DND-41 (cell line): ENCODE results near the gene MOCOS.
"Not testable (repeated sequence)": the region's sequence is repeated elsewhere in the genome, so short reads cannot be mapped to it uniquely, and the experiment has no call there.

Experiments used
- ATAC-seq: fragments of 200-7000 bp; cut with Tn5 transposase; 3 replicates; pipeline ENCODE4 v1.9.1; 2021; ENCODE audit warnings: low read depth; ENCODE audit not compliant: insufficient read depth
- DNase-seq: peaks from one replicate; pipeline ENCODE4 v3.0.0-alpha.2; 2020
- H2AFZ ChIP-seq: 2 replicates; pipeline ENCODE4 v1.6.0; 2012; ENCODE audit warnings: low read depth, low read length
- H3K27ac ChIP-seq: 2 replicates; pipeline ENCODE4 v1.5.1; 2012; ENCODE audit warnings: low read length, inconsistent platforms
- H3K27me3 ChIP-seq: fragments of 200-600 bp; sonication (generic); 2 replicates; pipeline ENCODE4 v1.6.0; 2012; ENCODE audit warnings: low read length, mild to moderate bottlenecking, inconsistent platforms; ENCODE audit not compliant: insufficient read depth, poor library complexity
- H3K36me3 ChIP-seq: 2 replicates; pipeline ENCODE4 v1.5.1; 2012; ENCODE audit warnings: low read length, inconsistent platforms; ENCODE audit not compliant: insufficient read depth
- H3K4me1 ChIP-seq: 2 replicates; pipeline ENCODE4 v1.5.1; 2012; ENCODE audit warnings: mild to moderate bottlenecking, low read length; ENCODE audit not compliant: insufficient read depth
- H3K4me2 ChIP-seq: 2 replicates; pipeline ENCODE4 v1.6.0; 2012; ENCODE audit warnings: mild to moderate bottlenecking, moderate library complexity, low read length, inconsistent platforms; ENCODE audit not compliant: insufficient read depth
- H3K4me3 ChIP-seq, 2 experiments: fragments of 200-600 bp in 1 of 2; shearing (Covaris generic) in 1 of 2; 2 replicates each; pipeline ENCODE4 v1.5.1; 2012 to 2016; ENCODE audit warnings: inconsistent platforms in 2 of 2, low read length in 2 of 2, mild to moderate bottlenecking in 2 of 2, low read depth in 1 of 2, moderate library complexity in 1 of 2
- H3K79me2 ChIP-seq: 2 replicates; pipeline ENCODE4 v1.6.0; 2012; ENCODE audit warnings: low read length, inconsistent platforms; ENCODE audit not compliant: insufficient read depth
- H3K9ac ChIP-seq: 2 replicates; pipeline ENCODE4 v1.6.0; 2012; ENCODE audit warnings: low read depth, mild to moderate bottlenecking, inconsistent platforms, low read length, moderate library complexity
- H3K9me3 ChIP-seq: 2 replicates; pipeline ENCODE4 v1.5.1; 2012; ENCODE audit warnings: low read length, moderate library complexity, mild to moderate bottlenecking, inconsistent platforms; ENCODE audit not compliant: insufficient read depth, severe bottlenecking
- H4K20me1 ChIP-seq: 2 replicates; pipeline ENCODE4 v1.6.0; 2012; ENCODE audit warnings: low read length; ENCODE audit not compliant: insufficient read depth
- EZH2 ChIP-seq: IDR thresholded peaks from 3 replicates; pipeline ENCODE4 v1.6.1; 2012; ENCODE audit warnings: borderline replicate concordance, low read depth, mild to moderate bottlenecking, moderate library complexity, low read length, inconsistent platforms; ENCODE audit not compliant: severe bottlenecking
- TF ChIP-seq, protein P1 (sequence below): IDR thresholded peaks from 2 replicates; pipeline ENCODE4 v1.5.1; 2012; ENCODE audit warnings: borderline replicate concordance, low read length, moderate library complexity, mild to moderate bottlenecking; ENCODE audit not compliant: poor library complexity, severe bottlenecking; ENCODE audit errors: extremely low read depth

The MOCOS gene

DNA sequence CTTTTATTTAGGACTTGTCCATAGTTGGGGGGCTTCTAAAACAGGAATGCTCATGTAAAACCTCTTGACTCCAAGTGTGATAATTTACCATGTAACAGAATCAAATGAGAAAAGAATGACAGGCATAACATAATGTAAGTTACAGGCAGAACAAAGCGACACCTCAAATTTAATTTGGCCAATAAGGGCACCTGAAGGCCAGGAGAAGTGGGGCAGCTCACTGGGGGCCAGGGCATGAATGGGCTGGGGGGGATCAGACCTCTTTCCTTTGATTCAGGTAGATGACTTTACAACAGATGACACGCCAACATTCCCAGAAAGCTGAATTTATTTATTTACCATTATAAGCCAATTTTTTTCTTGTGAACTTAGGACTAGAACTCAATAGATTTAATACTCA lies 14.5 kb downstream of the MOCOS start:
- no peak overlapping the region for H3K27ac ChIP-seq
- DNase-seq = no peak
- ATAC-seq = no peak
- TF ChIP-seq, protein P1, sequence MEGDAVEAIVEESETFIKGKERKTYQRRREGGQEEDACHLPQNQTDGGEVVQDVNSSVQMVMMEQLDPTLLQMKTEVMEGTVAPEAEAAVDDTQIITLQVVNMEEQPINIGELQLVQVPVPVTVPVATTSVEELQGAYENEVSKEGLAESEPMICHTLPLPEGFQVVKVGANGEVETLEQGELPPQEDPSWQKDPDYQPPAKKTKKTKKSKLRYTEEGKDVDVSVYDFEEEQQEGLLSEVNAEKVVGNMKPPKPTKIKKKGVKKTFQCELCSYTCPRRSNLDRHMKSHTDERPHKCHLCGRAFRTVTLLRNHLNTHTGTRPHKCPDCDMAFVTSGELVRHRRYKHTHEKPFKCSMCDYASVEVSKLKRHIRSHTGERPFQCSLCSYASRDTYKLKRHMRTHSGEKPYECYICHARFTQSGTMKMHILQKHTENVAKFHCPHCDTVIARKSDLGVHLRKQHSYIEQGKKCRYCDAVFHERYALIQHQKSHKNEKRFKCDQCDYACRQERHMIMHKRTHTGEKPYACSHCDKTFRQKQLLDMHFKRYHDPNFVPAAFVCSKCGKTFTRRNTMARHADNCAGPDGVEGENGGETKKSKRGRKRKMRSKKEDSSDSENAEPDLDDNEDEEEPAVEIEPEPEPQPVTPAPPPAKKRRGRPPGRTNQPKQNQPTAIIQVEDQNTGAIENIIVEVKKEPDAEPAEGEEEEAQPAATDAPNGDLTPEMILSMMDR = no peak
- no peak for TF ChIP-seq EZH2
- no peak overlapping the region for H3K4me2 ChIP-seq
- no peak overlapping the region for H2AFZ ChIP-seq
- no peaks in the 10 kb centered on the region for H3K4me1 ChIP-seq
- H3K27me3 ChIP-seq = no peaks in the 10 kb centered on the region
- no peaks in the 10 kb centered on the region for H3K9me3 ChIP-seq
- no peaks in the 10 kb centered on the region for H4K20me1 ChIP-seq
- no peak overlapping the region for H3K9ac ChIP-seq
- H3K36me3 ChIP-seq = no peaks in the 10 kb centered on the region
- H3K79me2 ChIP-seq = no peaks in the 10 kb centered on the region
- H3K4me3 ChIP-seq = no peak overlapping the region

DNA sequence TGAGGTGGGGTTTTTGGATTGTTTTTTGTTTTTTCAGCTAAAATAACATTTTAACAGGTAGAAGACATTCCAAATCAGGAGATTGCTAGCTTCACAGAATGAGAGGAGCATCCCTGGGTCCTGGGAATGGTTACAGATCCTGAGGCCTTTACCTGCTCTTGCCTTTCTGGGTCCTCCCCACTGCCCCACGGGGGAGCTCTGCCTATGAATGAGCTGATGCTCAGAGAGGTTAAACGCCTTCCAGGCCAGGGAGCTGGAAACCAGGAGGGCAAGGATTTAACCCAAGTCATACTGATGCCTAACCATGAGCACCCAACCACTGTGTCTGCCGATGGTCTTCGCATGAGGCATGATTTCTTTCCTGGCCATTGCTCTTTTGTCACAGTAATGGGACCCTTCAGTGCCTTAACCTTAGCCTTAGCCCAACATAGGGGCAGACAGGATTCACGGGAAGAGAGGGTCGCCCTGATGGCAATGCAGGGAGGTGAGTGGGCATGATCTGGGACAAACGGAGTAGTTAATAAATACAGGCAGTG lies 16.1 kb downstream of the MOCOS start:
- Histone ChIP-seq H4K20me1 (no peaks in the 10 kb centered on the region), H3K36me3 (no peaks in the 10 kb centered on the region), H3K9ac (no peak overlapping the region), H3K27me3 (no peaks in the 10 kb centered on the region), H2AFZ (no peak overlapping the region), H3K4me1 (no peaks in the 10 kb centered on the region), H3K9me3 (no peaks in the 10 kb centered on the region), H3K79me2 (no peaks in the 10 kb centered on the region), H3K27ac (no peak overlapping the region), H3K4me2 (no peak overlapping the region), H3K4me3 (no peak overlapping the region)
- TF ChIP-seq, protein P1 = no peak
- no peak for TF ChIP-seq EZH2
- no peak for ATAC-seq
- no peak for DNase-seq

DNA sequence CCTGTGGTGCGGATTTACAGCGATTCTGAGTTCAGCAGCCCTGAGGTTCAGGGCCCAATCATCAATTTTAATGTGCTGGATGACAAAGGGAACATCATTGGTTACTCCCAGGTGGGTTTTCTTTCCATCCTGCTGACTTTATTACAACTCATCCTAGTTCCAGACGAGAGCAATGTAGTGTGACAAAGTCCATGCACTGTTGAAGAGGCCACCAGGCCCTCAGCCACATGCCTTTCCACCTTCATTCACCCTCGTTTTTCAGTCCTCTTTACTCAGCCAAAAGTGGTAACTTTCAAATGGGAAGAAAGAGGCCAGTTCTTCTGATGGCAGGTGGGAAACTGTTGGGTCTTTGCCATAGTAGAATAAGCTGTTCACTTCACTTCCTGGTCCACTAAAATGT lies 17.9 kb downstream of the MOCOS start:
- H3K27ac ChIP-seq = no peak overlapping the region
- no peak overlapping the region for H3K4me3 ChIP-seq
- DNase-seq (no peak), ATAC-seq (no peak)
- no peaks in the 10 kb centered on the region for H3K27me3 ChIP-seq
- H3K4me2 ChIP-seq = no peak overlapping the region
- no peak overlapping the region for H2AFZ ChIP-seq
- no peaks in the 10 kb centered on the region for H3K36me3 ChIP-seq
- no peak overlapping the region for H3K9ac ChIP-seq
- H3K79me2 ChIP-seq = no peaks in the 10 kb centered on the region
- H3K9me3 ChIP-seq = no peaks in the 10 kb centered on the region
- H4K20me1 ChIP-seq = no peaks in the 10 kb centered on the region
- no peaks in the 10 kb centered on the region for H3K4me1 ChIP-seq
- TF ChIP-seq, protein P1 = no peak
- TF ChIP-seq EZH2 = no peak

DNA sequence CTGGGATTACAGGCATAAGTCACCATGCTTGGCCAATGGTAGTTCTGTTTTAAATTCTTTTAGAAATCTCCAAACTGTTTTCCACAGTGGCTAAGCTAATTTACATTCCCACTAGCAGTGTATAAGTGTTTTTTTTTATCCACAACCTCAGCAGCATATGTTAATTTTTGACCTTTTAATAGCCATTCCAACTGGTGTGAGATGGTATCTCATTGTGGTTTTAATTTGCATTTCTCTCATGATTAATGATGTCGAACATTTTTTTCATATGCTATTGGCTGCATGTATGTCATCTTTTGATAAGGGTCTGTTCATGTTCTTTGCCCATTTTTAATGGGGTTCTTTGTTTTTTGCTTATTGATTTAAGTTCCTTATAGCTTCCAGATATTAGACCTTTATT lies 20.0 kb downstream of the MOCOS start:
- no peak for DNase-seq

DNA sequence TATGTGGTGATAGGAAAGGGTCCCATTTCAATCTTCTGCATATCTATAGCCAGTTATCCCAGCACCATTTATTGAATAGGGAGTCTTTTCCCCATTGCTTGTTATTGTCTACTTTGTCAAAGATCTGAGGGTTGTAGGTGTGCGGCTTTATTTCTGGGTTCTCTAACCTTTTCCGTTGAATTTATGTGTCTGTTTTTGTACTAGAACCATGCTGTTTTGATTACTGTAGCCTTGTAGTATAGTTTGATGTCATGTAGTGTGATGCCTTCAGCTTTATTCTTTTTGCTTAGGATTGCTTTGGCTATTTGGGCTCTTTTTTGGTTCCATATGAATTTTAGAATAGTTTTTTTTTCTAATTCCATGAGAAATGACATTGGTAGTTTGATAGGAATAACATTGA lies 20.7 kb downstream of the MOCOS start:
- H4K20me1 ChIP-seq, H3K4me2 ChIP-seq, DNase-seq, H3K4me1 ChIP-seq, H3K9me3 ChIP-seq, H3K27me3 ChIP-seq, H3K4me3 ChIP-seq, H3K27ac ChIP-seq, H3K36me3 ChIP-seq, ATAC-seq, H3K9ac ChIP-seq, H2AFZ ChIP-seq, H3K79me2 ChIP-seq: not testable (repeated sequence)

More for the DNA sequence above, 20.0 kb downstream of the MOCOS start:
- no peaks in the 10 kb centered on the region for H3K4me1 ChIP-seq
- H4K20me1 ChIP-seq = no peaks in the 10 kb centered on the region
- no peak overlapping the region for H2AFZ ChIP-seq
- no peak overlapping the region for H3K9ac ChIP-seq
- H3K27ac ChIP-seq = no peak overlapping the region
- ATAC-seq = no peak
- H3K4me3 ChIP-seq = no peak overlapping the region
- no peak overlapping the region for H3K4me2 ChIP-seq
- H3K79me2 ChIP-seq = no peaks in the 10 kb centered on the region
- H3K27me3 ChIP-seq = no peaks in the 10 kb centered on the region
- H3K9me3 ChIP-seq = no peaks in the 10 kb centered on the region
- no peaks in the 10 kb centered on the region for H3K36me3 ChIP-seq
- TF ChIP-seq, protein P1 = no peak
- no peak for TF ChIP-seq EZH2
